SK-N-MC (cell line): ENCODE measurements around the gene CACNG1.

Experiments
- EZH2 ChIP-seq: fragments of 200-600 bp; sonication (generic); IDR thresholded peaks from one replicate; pipeline ENCODE4 v1.6.1; 2017; ENCODE audit warnings: antibody characterized with exemption
- POLR2AphosphoS5 ChIP-seq: IDR thresholded peaks from 2 replicates; pipeline ENCODE4 v1.6.1; 2012; ENCODE audit warnings: mild to moderate bottlenecking, low read depth, low read length, borderline replicate concordance

DNA sequence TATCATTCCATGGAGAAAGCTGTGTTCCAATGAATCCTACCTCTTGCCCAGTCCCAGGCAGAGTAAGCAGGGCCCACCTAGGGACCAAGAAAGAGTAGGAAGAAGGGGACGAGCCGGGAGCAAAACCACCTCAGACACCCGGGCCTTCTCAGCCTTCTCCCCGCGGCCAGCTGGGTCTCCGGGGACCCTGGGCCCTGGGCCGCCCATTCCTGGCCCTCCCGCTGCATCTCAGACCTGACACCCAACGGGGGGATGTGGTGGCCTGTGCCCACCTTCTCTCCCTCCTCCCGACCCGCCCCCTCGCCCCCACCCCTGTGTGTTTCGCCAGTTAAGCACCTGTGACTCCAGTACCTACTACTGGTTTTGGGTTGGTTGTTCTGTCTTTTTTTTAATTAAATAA, 11.4 kb upstream of the CACNG1 start:
- no peak for TF ChIP-seq POLR2AphosphoS5
- no peak for TF ChIP-seq EZH2
